ENCODE data around the gene CSMD2. TPM values are rescaled to one million over a fixed set of nuclear protein-coding genes. Genes with fewer than 3 reads are reported as not detected.
A peak's percentile ranks its signal among the peaks of the same experiment; 100 is the strongest.

Gene CSMD2
- total RNA-seq, 4 donors from 2014 or later: 0.60 to 2.5 (median 1.2) TPM

- Histone ChIP-seq H3K9me3 (no peaks in the 10 kb centered on the region), H3K27ac (no peak overlapping the region), H3K36me3 (no peaks in the 10 kb centered on the region), H3K27me3 (no peaks in the 10 kb centered on the region), H3K4me3 (no peak overlapping the region), H3K4me1 (peaks cover 0 to 47% (median 6%) of the 10 kb centered on the region in 4 donors)
- TF ChIP-seq EP300 (IDR thresholded peaks at IDR 0.05) (no peak), POLR2A (IDR thresholded peaks at IDR 0.05) (no peak), CTCF (IDR thresholded peaks at IDR 0.05) (no peak)
- no peak for DNase-seq (ENCODE audit: low spot score in 2 of 2)
- WGBS, 2 donors: 93 to 99% methylated on average over 2 of the region's 2 CpGs
Observed at GRCh38 chr1:33469691-33470090, 695.3 kb downstream of the CSMD2 start.

- 66 to 69% methylated on average over 3 of the region's 3 CpGs for WGBS, 2 donors
- no peak for DNase-seq (ENCODE audit: low spot score in 2 of 2)
- Histone ChIP-seq H3K9me3 (no peaks in the 10 kb centered on the region), H3K4me3 (no peak overlapping the region), H3K36me3 (no peaks in the 10 kb centered on the region), H3K4me1 (peaks cover 0 to 44% (median 6%) of the 10 kb centered on the region in 4 donors), H3K27ac (no peak overlapping the region), H3K27me3 (no peaks in the 10 kb centered on the region)
- TF ChIP-seq CTCF (IDR thresholded peaks at IDR 0.05) (no peak), EP300 (IDR thresholded peaks at IDR 0.05) (no peak), POLR2A (IDR thresholded peaks at IDR 0.05) (no peak)
Observed at GRCh38 chr1:33468967-33469366, 696.1 kb downstream of the CSMD2 start.

DNA sequence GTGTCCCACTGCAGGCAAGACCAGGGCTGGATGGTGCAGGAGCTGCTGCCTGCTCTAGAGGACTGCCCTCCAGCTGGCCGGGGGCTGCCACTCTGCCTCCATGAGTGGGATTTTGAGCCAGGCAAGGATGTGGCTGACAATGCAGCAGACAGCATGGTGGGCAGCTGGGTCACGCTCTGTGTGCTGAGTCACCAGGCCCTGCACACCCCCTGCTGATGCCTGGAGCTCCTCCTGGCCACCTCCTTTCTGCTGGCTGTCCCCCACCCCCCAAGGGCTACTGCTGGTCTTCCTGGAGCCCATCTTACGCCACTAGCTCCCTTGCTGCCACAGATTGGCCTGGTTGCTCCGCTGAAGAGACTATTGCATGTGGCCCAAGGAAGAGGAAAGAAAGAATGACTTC, 696.5 kb downstream of the CSMD2 start:
- Histone ChIP-seq H3K4me1 (peaks cover 0 to 40% (median 6%) of the 10 kb centered on the region in 4 donors), H3K27ac (no peak overlapping the region), H3K4me3 (no peak overlapping the region), H3K36me3 (no peaks in the 10 kb centered on the region), H3K9me3 (no peaks in the 10 kb centered on the region), H3K27me3 (no peaks in the 10 kb centered on the region)
- whole genome bisulfite sequencing, 2 donors: 75 to 82% methylated on average over 2 to 4 of the region's 4 CpGs
- DNase-seq (ENCODE audit: low spot score in 2 of 2): no peak
- no peak for TF ChIP-seq EP300 (IDR thresholded peaks at IDR 0.05)
- no peak for TF ChIP-seq CTCF (IDR thresholded peaks at IDR 0.05)
- TF ChIP-seq POLR2A (IDR thresholded peaks at IDR 0.05): no peak

DNA sequence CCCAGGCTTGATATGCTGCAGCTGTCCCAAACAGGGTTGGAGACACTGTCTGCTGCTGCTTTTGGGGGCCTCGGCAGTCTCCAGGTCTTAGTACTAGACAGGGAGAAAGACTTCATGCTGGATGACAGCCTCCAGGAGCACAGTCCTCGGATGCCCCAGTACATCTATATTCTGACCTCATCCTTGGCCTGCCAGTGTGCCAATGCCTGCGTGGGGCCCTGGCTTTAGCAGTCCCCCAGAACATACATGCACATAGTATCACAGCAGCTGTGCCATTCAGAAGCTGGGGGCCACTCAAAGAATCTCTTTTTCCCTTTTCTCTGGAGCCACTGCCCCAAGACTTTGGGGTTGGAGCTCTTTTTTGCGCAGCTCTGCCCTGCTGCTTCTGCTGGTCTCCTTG, 697.0 kb downstream of the CSMD2 start:
- TF ChIP-seq POLR2A (IDR thresholded peaks at IDR 0.05) (no peak), EP300 (IDR thresholded peaks at IDR 0.05) (no peak), CTCF (IDR thresholded peaks at IDR 0.05) (no peak)
- no peak overlapping the region for H3K27ac ChIP-seq
- H3K4me3 ChIP-seq: no peak overlapping the region
- H3K36me3 ChIP-seq: no peaks in the 10 kb centered on the region
- H3K27me3 ChIP-seq: no peaks in the 10 kb centered on the region
- H3K9me3 ChIP-seq: no peaks in the 10 kb centered on the region
- DNase-seq (ENCODE audit: low spot score in 2 of 2): no peak
- WGBS, 2 donors: 69 to 83% methylated on average over 2 to 4 of the region's 4 CpGs
- peaks cover 0 to 34% (median 5%) of the 10 kb centered on the region in 4 donors for H3K4me1 ChIP-seq

DNA sequence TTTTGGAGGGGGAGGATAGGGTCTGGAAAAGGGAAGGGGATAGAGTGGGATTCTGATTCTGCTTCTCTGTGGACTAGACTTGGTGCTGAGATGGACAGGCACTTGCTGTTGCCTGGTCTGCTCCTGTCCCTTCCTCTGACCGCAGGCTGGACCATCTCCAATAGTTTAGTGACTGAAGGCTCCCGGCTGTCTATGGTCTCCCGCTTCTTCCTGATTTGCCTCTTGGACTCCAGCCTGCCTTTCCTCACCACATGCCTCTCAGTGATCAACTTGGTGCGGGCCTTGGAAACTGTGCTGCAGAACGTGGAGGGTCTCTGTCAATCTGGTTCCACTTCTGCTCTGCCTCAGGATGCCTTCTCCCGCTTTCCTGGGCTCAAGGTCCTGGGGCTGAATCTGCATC, 698.9 kb downstream of the CSMD2 start:
- no peaks in the 10 kb centered on the region for H3K36me3 ChIP-seq
- peak in 1 of 2 donors; percentile 19 for DNase-seq (ENCODE audit: low spot score in 2 of 2)
- H3K27ac ChIP-seq: no peak overlapping the region
- no peaks in the 10 kb centered on the region for H3K27me3 ChIP-seq
- H3K4me3 ChIP-seq: no peak overlapping the region
- 71 to 72% methylated on average over 6 of the region's 6 CpGs for WGBS, 2 donors
- H3K4me1 ChIP-seq: peaks cover 0 to 28% (median 0%) of the 10 kb centered on the region in 4 donors
- no peak for TF ChIP-seq EP300 (IDR thresholded peaks at IDR 0.05)
- TF ChIP-seq CTCF (IDR thresholded peaks at IDR 0.05): no peak
- TF ChIP-seq POLR2A (IDR thresholded peaks at IDR 0.05): no peak
- no peaks in the 10 kb centered on the region for H3K9me3 ChIP-seq
